ENCODE measurements around the gene SNX8. TPM values are rescaled to one million over a fixed set of nuclear protein-coding genes. Genes with fewer than 3 reads are reported as not detected.

The SNX8 gene
- total and polyA plus RNA-seq, 2 of the 8 experiments (the other 6 are each of a cell fraction or from before 2014, with no cell fraction given), result 46.2 to 70.8 TPM

GRCh38 chr7:2331707-2332106 lies 17.5 kb upstream of the SNX8 start:
- Histone ChIP-seq H3K18ac (ENCODE audit: extremely low read depth, low read length) (no peak overlapping the region), H3K9me3 (ENCODE audit: insufficient read depth in 2 of 2, low read depth in 1 of 2, low read length in 1 of 2) (no peaks in the 10 kb centered on the region), H3K9ac (replicated peaks in 1 of 4; ENCODE audit: extremely low read depth in 1 of 4, low read depth in 3 of 4, low read length in 3 of 4) (no peak overlapping the region), H2AFZ (ENCODE audit: low read length) (no peak overlapping the region), H4K5ac (ENCODE audit: insufficient read length, low read depth, low read length) (no peak overlapping the region), H3K4me1 (replicated peaks in 1 of 4; ENCODE audit: control insufficient read depth in 3 of 4, insufficient read depth in 4 of 4, low read length in 3 of 4) (no peaks in the 10 kb centered on the region), H3K4me3 (ENCODE audit: extremely low read depth in 1 of 4, insufficient read depth in 2 of 4, low read depth in 3 of 4, low read length in 4 of 4) (no peak overlapping the region), H3K4ac (replicated peaks; ENCODE audit: insufficient read length, low read depth, low read length) (no peak overlapping the region), H3K27me3 (replicated peaks in 1 of 4; ENCODE audit: control insufficient read depth in 3 of 4, extremely low read depth in 1 of 4, insufficient read depth in 3 of 4, low read length in 3 of 4) (no peaks in the 10 kb centered on the region), H4K91ac (replicated peaks; ENCODE audit: insufficient read length, low read length) (no peak overlapping the region), H3K27ac (ENCODE audit: low read depth, low read length) (no peak overlapping the region), H2BK12ac (ENCODE audit: low read depth, low read length) (no peak overlapping the region), H3K79me2 (ENCODE audit: control insufficient read depth in 1 of 2, insufficient read depth in 2 of 2, low read length in 2 of 2) (no peaks in the 10 kb centered on the region), H3K4me2 (ENCODE audit: insufficient read depth in 1 of 2, low read depth in 2 of 2, low read length in 2 of 2) (no peak overlapping the region), H3K14ac (ENCODE audit: insufficient read length) (no peak overlapping the region), H3K36me3 (ENCODE audit: control insufficient read depth in 2 of 4, insufficient read depth in 4 of 4, low read length in 3 of 4) (peaks cover 0 to 3% (median 0%) of the 10 kb centered on the region in 4 experiments; a peak in 2 of 8 replicates), H3K23ac (ENCODE audit: insufficient read length) (no peak overlapping the region), H2BK20ac (ENCODE audit: low read length) (no peak overlapping the region), H3K23me2 (ENCODE audit: low read depth, low read length) (no peaks in the 10 kb centered on the region), H2AK5ac (ENCODE audit: low read depth, low read length) (no peak overlapping the region), H3K56ac (replicated peaks; ENCODE audit: insufficient read length, low read depth, low read length) (no peak overlapping the region), H2BK5ac (ENCODE audit: low read depth, low read length) (no peak overlapping the region), H2BK15ac (ENCODE audit: low read length) (no peak overlapping the region), H2BK120ac (replicated peaks; ENCODE audit: low read depth, low read length) (no peak overlapping the region), H4K20me1 (replicated peaks in 1 of 2; ENCODE audit: control insufficient read depth in 1 of 2, insufficient read depth in 2 of 2, low read length in 2 of 2) (peaks cover 1 to 4% of the 10 kb centered on the region in 2 experiments), H4K8ac (ENCODE audit: extremely low read depth, insufficient read depth, low read length) (no peak overlapping the region), H3K79me1 (ENCODE audit: low read depth, low read length) (no peaks in the 10 kb centered on the region)
- POLR2A ChIA-PET (ENCODE audit: partially characterized antibody), result interaction anchor here (1.0 to 3.2 kb wide), 6 partner anchors 9 to 25 kb away, joined by 3 to 18 read pairs (median 4); partner anchors contain the start of gene EIF3B
- 89% methylated on average over 6 of the region's 6 CpGs; no CpG with 5 or more reads in 1 of the 2 experiments for WGBS, 2 experiments (ENCODE audit: extremely low coverage in 1 of 2, insufficient coverage in 1 of 2, insufficient read length in 1 of 2, insufficient replicate concordance in 2 of 2, low coverage in 1 of 2, low lambda C conversion rate in 2 of 2, missing lambda C conversion rate in 1 of 2)
- no peak for DNase-seq (ENCODE audit: low read depth in 1 of 2, low spot score in 2 of 2)
- FAIRE-seq, result no peak
- TF ChIP-seq NANOG (IDR thresholded peaks at IDR 0.05; ENCODE audit: insufficient read depth, low read depth, low read length, poor library complexity, severe bottlenecking) (no peak), SIX5 (IDR thresholded peaks at IDR 0.05; ENCODE audit: low read depth, low read length) (no peak), HDAC2 (IDR thresholded peaks at IDR 0.05; ENCODE audit: borderline replicate concordance in 1 of 2, low read depth in 2 of 2, low read length in 2 of 2) (no peak), GTF2F1 (IDR thresholded peaks at IDR 0.05; ENCODE audit: borderline replicate concordance, low read depth, low read length) (no peak), POLR2AphosphoS5 (IDR thresholded peaks at IDR 0.05; ENCODE audit: low read depth, low read length) (no peak), TAF7 (optimal IDR thresholded peaks at IDR 0.05; ENCODE audit: borderline replicate concordance, low read depth, low read length) (no peak), CBX5 (IDR thresholded peaks at IDR 0.05; ENCODE audit: low read depth, low read length) (no peak), KDM1A (IDR thresholded peaks at IDR 0.05; ENCODE audit: borderline replicate concordance, low read length) (no peak)
- CTCF ChIA-PET (ENCODE audit: partially characterized antibody), result interaction anchor here (0.6 to 1.9 kb wide), 6 partner anchors 8 to 383 kb away, joined by 3 to 5 read pairs (median 4); partner anchors contain the start of gene EIF3B
